HG02943 (cell line): ENCODE data around the gene CYP21A2.

Source experiments
- ATAC-seq: cut with Tn5 transposase; IDR thresholded peaks from one replicate; pipeline ENCODE4 v1.9.1; 2021; ENCODE audit warnings: mild to moderate bottlenecking, low read depth, moderate library complexity; ENCODE audit not compliant: unreplicated experiment

The CYP21A2 gene

DNA sequence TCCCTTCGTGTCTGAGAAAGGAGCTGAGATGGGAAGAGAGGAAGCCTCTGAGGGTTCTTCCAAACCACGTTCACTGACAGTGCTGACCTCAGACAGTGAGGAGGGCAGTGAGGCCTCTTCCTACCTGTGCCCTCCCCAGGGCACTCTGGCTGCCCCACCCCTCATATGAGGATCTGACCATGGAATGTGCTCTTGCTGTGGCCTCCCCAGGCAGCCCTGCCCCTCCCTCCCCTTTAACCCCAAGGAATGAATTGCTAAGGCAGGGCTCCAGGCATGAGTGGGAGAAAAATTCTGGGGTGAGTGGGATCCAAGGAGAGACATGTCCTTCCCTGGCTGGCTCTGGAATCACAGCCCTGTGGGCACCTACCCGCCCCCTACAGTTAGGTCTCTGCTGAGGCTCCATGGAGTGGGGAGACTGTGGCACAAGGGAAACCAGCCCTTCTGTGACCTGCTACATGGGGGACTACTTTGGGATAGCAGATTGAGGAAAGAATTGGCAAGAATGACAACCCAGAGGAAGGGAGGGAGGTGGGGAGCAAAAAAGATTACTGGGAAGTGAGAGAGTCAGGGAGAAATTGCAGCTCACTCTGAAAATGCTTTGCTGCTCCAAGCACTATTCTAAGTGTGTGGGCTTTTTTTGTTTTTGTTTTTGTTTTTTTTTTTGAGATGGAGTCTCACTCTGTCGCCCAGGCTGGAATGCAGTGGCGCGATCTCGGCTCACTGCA is 41.5 kb downstream of the CYP21A2 start:
- no peak for ATAC-seq

DNA sequence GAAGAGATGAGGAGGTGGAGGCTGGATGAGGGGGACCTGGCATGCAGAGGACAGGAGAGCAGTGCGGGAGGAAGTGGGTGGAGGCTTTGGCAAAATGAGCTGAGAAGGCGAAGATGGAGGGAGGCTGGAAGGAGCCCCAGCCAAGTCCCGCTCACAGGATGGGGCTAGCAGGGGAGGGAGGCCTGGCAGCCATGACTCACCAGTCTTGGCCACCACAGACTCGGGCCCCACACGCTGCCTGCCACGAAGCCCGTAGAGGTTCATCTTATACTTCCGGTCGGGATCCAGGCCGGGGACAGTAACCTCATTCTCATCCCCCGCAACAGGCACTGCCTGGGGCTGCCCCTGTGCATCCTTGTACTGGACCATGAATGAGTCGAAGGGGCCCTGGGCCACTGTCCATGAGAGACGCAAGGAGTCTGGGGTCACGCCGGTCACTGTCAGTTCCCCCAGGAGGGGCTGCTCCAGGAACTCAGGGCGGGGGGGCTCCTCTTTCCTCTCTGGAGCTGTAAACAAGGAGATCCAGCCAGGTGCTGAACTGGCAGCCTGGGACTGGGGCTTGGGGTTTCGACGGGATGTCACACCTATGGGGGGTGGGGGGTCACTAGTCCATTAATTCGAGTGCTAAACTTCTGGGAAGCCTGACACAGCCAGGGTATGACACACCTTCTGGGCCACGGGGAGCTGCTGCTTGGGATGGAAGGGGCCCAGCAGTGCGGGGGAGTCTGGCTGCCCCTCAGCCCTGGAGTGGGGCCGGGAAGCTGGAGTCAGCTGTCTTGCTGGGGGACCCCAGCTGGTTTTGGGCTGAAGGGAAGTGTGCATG is 43.2 kb downstream of the CYP21A2 start:
- ATAC-seq, result no peak

- ATAC-seq, result no peak
These were observed 44.3 kb downstream of the CYP21A2 start for GRCh38 chr6:32082478-32082877.

GRCh38 chr6:32082935-32083334 is 44.7 kb downstream of the CYP21A2 start:
- ATAC-seq, result no peak

DNA sequence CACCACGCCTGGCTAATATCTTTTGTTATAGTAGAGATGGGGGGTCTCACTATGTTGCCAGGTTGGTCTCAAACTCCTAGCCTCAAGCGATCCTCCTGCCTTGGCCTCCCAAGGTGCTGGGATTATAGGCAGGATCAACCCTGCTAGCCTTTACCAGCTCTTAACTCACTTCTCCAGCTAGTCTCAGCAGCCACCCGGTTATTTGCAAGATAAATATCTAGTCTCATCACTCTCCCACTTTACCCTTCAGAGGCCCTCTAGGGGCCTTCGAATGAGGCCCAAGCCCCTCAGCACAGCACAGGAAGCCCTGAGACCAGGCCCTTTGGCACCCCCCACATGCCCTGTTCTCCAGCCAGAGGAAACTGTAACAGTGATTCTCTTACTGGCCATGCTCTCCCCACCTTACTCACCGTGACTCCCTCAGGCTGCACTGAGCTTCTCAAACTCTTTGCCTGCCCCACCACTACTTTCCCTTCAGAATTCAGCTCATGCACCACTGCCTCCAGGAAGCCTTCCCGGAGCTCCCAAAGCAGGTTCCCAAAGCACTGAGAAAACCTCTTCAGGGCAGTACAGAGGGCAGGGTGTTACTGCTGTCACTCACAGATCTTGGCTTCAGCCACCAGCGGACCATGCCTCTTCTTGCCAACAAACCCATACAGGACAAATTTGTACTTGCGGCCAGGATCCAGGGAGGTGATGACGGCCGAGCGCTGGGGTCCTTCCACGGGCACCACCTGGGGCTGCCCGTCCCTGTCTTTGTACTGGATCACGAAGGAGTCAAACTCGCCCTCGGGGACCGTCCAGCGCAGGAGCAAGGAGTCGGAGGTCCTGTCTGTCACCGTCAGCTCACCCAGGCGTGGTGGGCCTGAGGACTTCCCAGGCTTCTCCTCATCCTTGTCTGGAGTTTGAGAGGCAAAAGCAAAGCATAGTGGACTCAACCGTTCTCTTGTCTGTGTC is 45.9 kb downstream of the CYP21A2 start:
- ATAC-seq, result no peak

GRCh38 chr6:32084780-32085179 is 46.6 kb downstream of the CYP21A2 start:
- ATAC-seq, result no peak

- ATAC-seq, result no peak
These were observed 47.7 kb downstream of the CYP21A2 start for GRCh38 chr6:32085759-32086459.

DNA sequence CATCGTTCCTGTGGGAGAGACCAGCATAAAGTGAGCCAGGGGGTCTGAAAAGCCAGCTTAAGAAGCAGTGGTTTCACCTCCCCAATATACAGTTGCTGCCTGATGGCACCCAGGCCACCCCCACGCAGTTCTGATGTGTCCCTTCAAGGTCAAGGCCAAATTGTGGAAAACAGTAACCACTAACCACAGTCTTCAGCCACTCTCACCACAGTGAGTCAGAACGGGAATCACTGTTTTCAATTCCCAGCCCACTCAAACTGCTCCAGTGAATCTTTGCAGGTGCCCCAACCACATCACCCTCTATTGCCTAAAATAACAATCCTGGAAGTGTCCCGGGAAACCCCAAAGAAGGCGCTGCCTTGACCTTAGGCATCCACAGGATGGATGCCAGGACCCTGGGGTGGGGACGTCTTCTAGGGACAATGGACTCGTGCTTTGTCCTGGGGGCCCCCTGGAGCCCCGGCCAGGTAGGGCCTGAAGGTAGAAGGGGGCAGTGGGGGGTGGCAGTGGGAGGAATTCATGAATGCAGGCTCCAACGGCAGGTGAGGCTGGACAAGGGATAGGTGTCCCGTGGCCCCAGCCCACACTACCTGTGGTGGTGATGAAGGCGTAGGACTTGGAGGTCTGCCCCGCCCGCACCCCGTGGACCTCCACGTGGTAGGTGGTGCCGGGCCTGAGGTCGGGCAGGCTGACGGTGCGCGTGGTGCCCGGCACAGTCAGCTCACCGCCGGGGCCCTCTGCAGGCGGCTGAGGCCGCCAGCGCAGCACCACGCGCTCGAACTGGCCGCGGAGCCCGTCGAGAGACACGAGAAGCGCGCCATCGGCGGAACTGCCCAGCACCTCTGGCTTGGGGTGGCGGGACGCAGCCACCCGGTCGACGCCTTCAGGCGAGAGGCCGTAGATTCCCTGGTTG is 48.7 kb downstream of the CYP21A2 start:
- no peak for ATAC-seq

DNA sequence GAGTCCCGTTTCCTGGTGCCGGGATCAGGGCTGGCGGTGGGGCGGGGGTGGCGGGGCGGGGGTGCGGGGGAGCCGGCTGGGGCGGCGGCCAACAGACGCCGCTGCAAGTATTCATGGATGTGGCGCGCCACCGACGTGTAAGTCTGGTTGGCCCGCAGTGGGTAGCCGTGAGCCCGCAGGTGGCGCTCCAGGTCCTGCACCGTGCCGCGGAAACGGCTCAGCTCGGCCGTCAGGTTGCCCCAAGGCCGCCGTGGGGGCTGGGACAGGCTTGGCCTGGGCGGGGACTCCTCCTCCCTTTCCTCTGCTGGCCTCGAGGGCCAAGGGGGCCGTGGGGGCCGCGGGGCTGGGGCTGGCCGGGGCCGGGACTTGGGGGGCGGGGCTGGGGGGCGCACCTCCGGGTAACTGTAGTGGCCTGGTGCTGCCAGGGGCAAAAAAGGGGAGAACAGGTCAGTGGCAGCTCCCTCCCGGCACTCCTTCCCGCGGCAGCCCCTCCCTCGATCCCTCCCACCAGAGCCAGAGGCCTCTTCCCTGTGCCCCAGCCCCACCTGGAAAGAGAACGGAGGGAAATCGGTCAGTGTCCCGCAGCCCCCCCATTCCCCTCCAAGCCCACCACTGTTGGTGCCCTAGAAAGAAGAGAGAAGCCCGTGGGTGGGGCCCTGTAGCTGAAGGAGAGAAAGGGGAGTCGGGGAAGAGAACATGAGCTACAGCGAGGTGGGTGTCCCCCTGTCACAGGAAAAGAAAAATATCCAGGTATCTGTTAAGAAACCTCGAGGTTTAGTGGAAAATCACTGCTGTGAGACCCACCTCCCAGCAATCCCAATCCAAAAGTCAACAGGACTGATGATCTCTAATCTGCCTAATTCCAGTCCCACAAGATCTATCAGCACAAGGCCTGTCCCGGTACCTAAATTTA is 49.6 kb downstream of the CYP21A2 start:
- ATAC-seq, result no peak

- no peak for ATAC-seq
These were observed 50.4 kb downstream of the CYP21A2 start for GRCh38 chr6:32088487-32089049.

- no peak for ATAC-seq
These were observed 51.0 kb downstream of the CYP21A2 start for GRCh38 chr6:32089082-32089828.
